ENCODE data around the gene CSTPP1.
"Not testable (repeated sequence)": the region's sequence is repeated elsewhere in the genome, so short reads cannot be mapped to it uniquely, and the experiment has no call there.

Gene CSTPP1

DNA sequence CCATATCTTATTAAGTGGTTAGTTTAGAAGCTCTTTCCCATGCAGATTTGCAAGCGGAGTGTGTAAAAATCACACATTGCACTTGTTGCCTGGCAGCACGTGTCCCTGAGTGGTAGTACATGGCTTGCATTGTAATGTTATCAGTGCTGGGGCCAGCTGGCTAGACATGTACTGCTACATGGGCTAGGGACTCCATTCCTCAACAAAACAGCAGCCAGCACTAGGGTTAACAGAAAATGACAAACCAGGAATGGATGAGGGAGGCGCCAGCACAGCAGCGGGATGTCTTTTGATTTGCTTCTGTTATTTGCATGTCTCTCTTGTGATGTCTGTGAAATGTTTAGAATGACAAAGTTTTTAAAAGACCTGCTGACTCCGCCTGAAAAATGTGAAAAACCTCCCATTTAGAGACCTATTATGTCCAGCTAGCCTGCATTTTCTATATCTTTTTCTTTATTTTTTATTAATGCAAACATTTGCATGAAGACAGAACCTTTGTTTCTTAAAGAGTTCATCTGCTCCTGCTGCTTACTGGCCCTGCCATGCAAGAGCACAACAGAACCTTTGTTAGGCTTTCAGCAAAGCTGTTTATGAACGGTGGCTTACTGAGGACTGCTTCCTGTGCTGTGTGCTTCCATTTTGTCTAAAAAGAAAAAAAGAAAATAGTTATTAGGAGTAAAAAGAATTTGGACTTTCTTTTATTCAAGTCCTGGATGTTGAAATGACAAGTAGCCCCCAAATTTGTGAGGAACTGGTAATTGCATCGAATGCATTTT, 40.7 kb downstream of the CSTPP1 start:
- H3K27ac ChIP-seq (ENCODE audit: low read depth, low read length), result no peak overlapping the region
- no peak overlapping the region for H3K9ac ChIP-seq (ENCODE audit: low read length)
- H3K4me1 ChIP-seq (ENCODE audit: control insufficient read depth, insufficient read depth, low read length), result peaks cover 27% of the 10 kb centered on the region
- no peaks in the 10 kb centered on the region for H3K36me3 ChIP-seq (ENCODE audit: control insufficient read depth, insufficient read depth, low read length)
- H3K27me3 ChIP-seq (ENCODE audit: control insufficient read depth, insufficient read depth, low read length), result peaks cover 20% of the 10 kb centered on the region
- H3K9me3 ChIP-seq (ENCODE audit: control insufficient read depth, insufficient read depth, low read depth, low read length), result no peaks in the 10 kb centered on the region
- H3K4me3 ChIP-seq (ENCODE audit: low read depth, low read length), result peak overlapping the region; percentile 2; the same call in 1 of the 2 replicates

GRCh38 chr11:46978005-46978491, 41.5 kb downstream of the CSTPP1 start:
- Histone ChIP-seq H3K9ac (ENCODE audit: low read length) (no peak overlapping the region), H3K4me1 (ENCODE audit: control insufficient read depth, insufficient read depth, low read length) (peaks cover 27% of the 10 kb centered on the region), H3K9me3 (ENCODE audit: control insufficient read depth, insufficient read depth, low read depth, low read length) (no peaks in the 10 kb centered on the region), H3K4me3 (ENCODE audit: low read depth, low read length) (peak overlapping the region; percentile 2; the same call in 1 of the 2 replicates), H3K36me3 (ENCODE audit: control insufficient read depth, insufficient read depth, low read length) (no peaks in the 10 kb centered on the region), H3K27ac (ENCODE audit: low read depth, low read length) (no peak overlapping the region), H3K27me3 (ENCODE audit: control insufficient read depth, insufficient read depth, low read length) (peaks cover 20% of the 10 kb centered on the region)

- H3K36me3 ChIP-seq (ENCODE audit: control insufficient read depth, insufficient read depth, low read length), result no peaks in the 10 kb centered on the region
- peaks cover 20% of the 10 kb centered on the region for H3K27me3 ChIP-seq (ENCODE audit: control insufficient read depth, insufficient read depth, low read length)
- H3K9me3 ChIP-seq (ENCODE audit: control insufficient read depth, insufficient read depth, low read depth, low read length), result no peaks in the 10 kb centered on the region
- H3K4me1 ChIP-seq (ENCODE audit: control insufficient read depth, insufficient read depth, low read length), result peaks cover 27% of the 10 kb centered on the region
- H3K27ac ChIP-seq (ENCODE audit: low read depth, low read length), result no peak overlapping the region
- no peak overlapping the region for H3K9ac ChIP-seq (ENCODE audit: low read length)
- H3K4me3 ChIP-seq (ENCODE audit: low read depth, low read length), result no peak overlapping the region
Measured at GRCh38 chr11:46979358-46979757, 42.8 kb downstream of the CSTPP1 start.

DNA sequence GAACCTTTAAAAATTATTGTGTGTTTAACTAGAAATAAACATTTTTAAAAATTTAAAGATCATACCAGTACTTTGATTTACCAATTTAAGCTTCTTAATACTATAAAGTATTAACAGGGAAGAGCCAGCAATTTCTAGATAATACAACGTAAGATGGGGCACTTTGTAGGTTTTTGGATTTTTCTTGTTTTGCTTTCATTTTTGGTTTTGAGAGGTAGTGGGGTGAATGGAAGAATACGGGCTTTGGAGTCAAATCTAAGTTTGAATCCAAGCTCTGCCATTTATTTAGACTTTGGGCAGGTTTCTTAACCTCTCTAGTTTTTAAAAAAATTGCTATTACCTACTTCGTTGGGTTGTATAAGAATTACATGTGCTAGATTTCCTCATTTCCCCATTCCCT, 44.9 kb downstream of the CSTPP1 start:
- Histone ChIP-seq H3K27me3 (ENCODE audit: control insufficient read depth, insufficient read depth, low read length) (peaks cover 7% of the 10 kb centered on the region; the same call in 1 of the 2 replicates), H3K27ac (ENCODE audit: low read depth, low read length) (no peak overlapping the region), H3K9ac (ENCODE audit: low read length) (no peak overlapping the region), H3K9me3 (ENCODE audit: control insufficient read depth, insufficient read depth, low read depth, low read length) (no peaks in the 10 kb centered on the region), H3K4me1 (ENCODE audit: control insufficient read depth, insufficient read depth, low read length) (peaks cover 19% of the 10 kb centered on the region), H3K4me3 (ENCODE audit: low read depth, low read length) (no peak overlapping the region), H3K36me3 (ENCODE audit: control insufficient read depth, insufficient read depth, low read length) (no peaks in the 10 kb centered on the region)

GRCh38 chr11:46982797-46983452, 46.4 kb downstream of the CSTPP1 start:
- Histone ChIP-seq H3K27ac (ENCODE audit: low read depth, low read length) (no peak overlapping the region), H3K9me3 (ENCODE audit: control insufficient read depth, insufficient read depth, low read depth, low read length) (no peaks in the 10 kb centered on the region), H3K4me1 (ENCODE audit: control insufficient read depth, insufficient read depth, low read length) (peaks cover 4% of the 10 kb centered on the region), H3K9ac (ENCODE audit: low read length) (no peak overlapping the region), H3K4me3 (ENCODE audit: low read depth, low read length) (no peak overlapping the region), H3K27me3 (ENCODE audit: control insufficient read depth, insufficient read depth, low read length) (0 out of 2 replicates have a peak, but pooled peaks cover 4% of the 10 kb centered on the region), H3K36me3 (ENCODE audit: control insufficient read depth, insufficient read depth, low read length) (no peaks in the 10 kb centered on the region)

DNA sequence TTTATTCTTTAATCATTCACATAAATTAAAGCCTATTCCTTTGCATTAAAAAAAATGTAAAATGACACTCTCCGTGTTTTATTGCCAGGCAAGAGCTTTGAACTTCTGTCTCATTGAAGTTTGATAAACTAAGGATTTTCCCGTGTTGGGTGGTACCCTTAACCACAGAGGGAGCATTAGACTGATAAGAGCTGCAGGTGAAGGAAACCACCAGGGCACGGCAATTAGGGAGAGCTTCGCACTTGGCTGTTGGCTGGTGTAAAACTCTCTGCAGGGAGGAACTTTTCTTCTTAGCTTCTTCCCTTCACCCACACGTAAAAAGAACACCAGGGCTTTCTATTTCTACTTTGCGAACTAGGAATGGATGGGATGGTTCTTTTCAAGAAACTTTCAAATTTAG, 47.0 kb downstream of the CSTPP1 start:
- Histone ChIP-seq H3K27me3 (ENCODE audit: control insufficient read depth, insufficient read depth, low read length) (0 out of 2 replicates have a peak, but pooled peaks cover 3% of the 10 kb centered on the region), H3K4me3 (ENCODE audit: low read depth, low read length) (no peak overlapping the region), H3K9me3 (ENCODE audit: control insufficient read depth, insufficient read depth, low read depth, low read length) (no peaks in the 10 kb centered on the region)

DNA sequence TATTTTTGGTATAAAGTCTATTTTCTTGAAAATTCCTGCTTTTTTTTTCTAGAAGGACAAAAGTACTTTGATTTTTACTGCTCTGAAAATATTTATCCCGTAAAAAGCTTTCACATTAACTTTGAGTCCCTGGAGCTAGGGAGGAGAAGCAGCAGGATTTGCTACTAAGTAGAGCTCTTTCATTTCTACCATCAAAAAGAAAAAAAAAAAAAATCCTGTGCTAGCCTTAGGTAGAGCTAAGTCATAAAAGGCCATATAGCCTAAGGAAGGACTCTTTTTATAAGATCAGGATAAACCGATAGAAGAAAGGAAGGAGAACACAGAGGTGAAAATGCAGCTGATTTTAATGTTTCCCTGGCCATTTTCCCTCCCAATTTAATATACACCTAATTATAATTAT, 48.0 kb downstream of the CSTPP1 start:
- Histone ChIP-seq H3K9ac (ENCODE audit: low read length) (no peak overlapping the region), H3K4me1 (ENCODE audit: control insufficient read depth, insufficient read depth, low read length) (no peaks in the 10 kb centered on the region), H3K4me3 (ENCODE audit: low read depth, low read length) (no peak overlapping the region), H3K27me3 (ENCODE audit: control insufficient read depth, insufficient read depth, low read length) (no peaks in the 10 kb centered on the region), H3K36me3 (ENCODE audit: control insufficient read depth, insufficient read depth, low read length) (no peaks in the 10 kb centered on the region), H3K9me3 (ENCODE audit: control insufficient read depth, insufficient read depth, low read depth, low read length) (no peaks in the 10 kb centered on the region), H3K27ac (ENCODE audit: low read depth, low read length) (no peak overlapping the region)

More for the DNA sequence above, 47.0 kb downstream of the CSTPP1 start:
- Histone ChIP-seq H3K27ac (ENCODE audit: low read depth, low read length) (no peak overlapping the region), H3K9ac (ENCODE audit: low read length) (no peak overlapping the region), H3K36me3 (ENCODE audit: control insufficient read depth, insufficient read depth, low read length) (no peaks in the 10 kb centered on the region), H3K4me1 (ENCODE audit: control insufficient read depth, insufficient read depth, low read length) (no peaks in the 10 kb centered on the region)

- Histone ChIP-seq H3K27ac (ENCODE audit: low read depth, low read length) (no peak overlapping the region), H3K36me3 (ENCODE audit: control insufficient read depth, insufficient read depth, low read length) (no peaks in the 10 kb centered on the region), H3K9ac (ENCODE audit: low read length) (no peak overlapping the region), H3K27me3 (ENCODE audit: control insufficient read depth, insufficient read depth, low read length) (no peaks in the 10 kb centered on the region), H3K9me3 (ENCODE audit: control insufficient read depth, insufficient read depth, low read depth, low read length) (no peaks in the 10 kb centered on the region), H3K4me3 (ENCODE audit: low read depth, low read length) (no peak overlapping the region), H3K4me1 (ENCODE audit: control insufficient read depth, insufficient read depth, low read length) (no peaks in the 10 kb centered on the region)
Measured at GRCh38 chr11:46984987-46985386, 48.4 kb downstream of the CSTPP1 start.

- Histone ChIP-seq H3K36me3 (ENCODE audit: control insufficient read depth, insufficient read depth, low read length) (no peaks in the 10 kb centered on the region), H3K4me3 (ENCODE audit: low read depth, low read length) (no peak overlapping the region), H3K9me3 (ENCODE audit: control insufficient read depth, insufficient read depth, low read depth, low read length) (no peaks in the 10 kb centered on the region), H3K27me3 (ENCODE audit: control insufficient read depth, insufficient read depth, low read length) (no peaks in the 10 kb centered on the region), H3K4me1 (ENCODE audit: control insufficient read depth, insufficient read depth, low read length) (no peaks in the 10 kb centered on the region), H3K27ac (ENCODE audit: low read depth, low read length) (no peak overlapping the region), H3K9ac (ENCODE audit: low read length) (no peak overlapping the region)
Measured at GRCh38 chr11:46987183-46987582, 50.6 kb downstream of the CSTPP1 start.

- not testable (repeated sequence) for H3K36me3 ChIP-seq (ENCODE audit: control insufficient read depth, insufficient read depth, low read length); H3K27ac ChIP-seq (ENCODE audit: low read depth, low read length); H3K4me1 ChIP-seq (ENCODE audit: control insufficient read depth, insufficient read depth, low read length); H3K27me3 ChIP-seq (ENCODE audit: control insufficient read depth, insufficient read depth, low read length); H3K9ac ChIP-seq (ENCODE audit: low read length); H3K4me3 ChIP-seq (ENCODE audit: low read depth, low read length); H3K9me3 ChIP-seq (ENCODE audit: control insufficient read depth, insufficient read depth, low read depth, low read length)
Measured at GRCh38 chr11:46989810-46990487, 53.4 kb downstream of the CSTPP1 start.

DNA sequence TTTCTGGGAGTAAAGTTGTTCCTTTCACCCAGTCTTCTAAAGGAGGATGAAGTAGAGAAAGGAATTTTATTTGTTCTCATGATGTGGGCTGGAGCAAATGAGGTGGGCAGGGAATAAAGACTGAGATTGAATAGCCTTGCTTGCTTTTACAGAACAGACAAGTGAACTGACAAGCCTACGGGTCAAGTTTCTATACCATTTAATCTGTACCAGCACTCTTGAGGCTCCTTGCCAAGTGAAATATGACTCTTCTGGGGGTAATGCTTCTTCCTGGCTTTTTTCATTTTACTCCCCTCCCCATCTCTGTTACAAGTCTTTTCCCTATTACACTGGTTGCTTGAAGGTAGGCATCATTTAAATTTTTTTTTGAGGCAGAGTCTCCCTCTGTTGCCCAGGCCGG, 54.8 kb downstream of the CSTPP1 start:
- Histone ChIP-seq H3K4me1 (ENCODE audit: control insufficient read depth, insufficient read depth, low read length) (no peaks in the 10 kb centered on the region), H3K9me3 (ENCODE audit: control insufficient read depth, insufficient read depth, low read depth, low read length) (no peaks in the 10 kb centered on the region), H3K27ac (ENCODE audit: low read depth, low read length) (no peak overlapping the region), H3K9ac (ENCODE audit: low read length) (no peak overlapping the region), H3K4me3 (ENCODE audit: low read depth, low read length) (no peak overlapping the region), H3K36me3 (ENCODE audit: control insufficient read depth, insufficient read depth, low read length) (no peaks in the 10 kb centered on the region), H3K27me3 (ENCODE audit: control insufficient read depth, insufficient read depth, low read length) (no peaks in the 10 kb centered on the region)

All from HUES6 (cell line).